NCI-H446 (cell line): ENCODE data around the gene ABI1.
"Not testable (repeated sequence)": the region's sequence is repeated elsewhere in the genome, so short reads cannot be mapped to it uniquely, and the experiment has no call there.

Experiments
- DNase-seq, 2 experiments: peaks; one replicate each; lab custom pipeline; 2025; lab: John Stamatoyannopoulos, UW

ABI1 gene

DNA sequence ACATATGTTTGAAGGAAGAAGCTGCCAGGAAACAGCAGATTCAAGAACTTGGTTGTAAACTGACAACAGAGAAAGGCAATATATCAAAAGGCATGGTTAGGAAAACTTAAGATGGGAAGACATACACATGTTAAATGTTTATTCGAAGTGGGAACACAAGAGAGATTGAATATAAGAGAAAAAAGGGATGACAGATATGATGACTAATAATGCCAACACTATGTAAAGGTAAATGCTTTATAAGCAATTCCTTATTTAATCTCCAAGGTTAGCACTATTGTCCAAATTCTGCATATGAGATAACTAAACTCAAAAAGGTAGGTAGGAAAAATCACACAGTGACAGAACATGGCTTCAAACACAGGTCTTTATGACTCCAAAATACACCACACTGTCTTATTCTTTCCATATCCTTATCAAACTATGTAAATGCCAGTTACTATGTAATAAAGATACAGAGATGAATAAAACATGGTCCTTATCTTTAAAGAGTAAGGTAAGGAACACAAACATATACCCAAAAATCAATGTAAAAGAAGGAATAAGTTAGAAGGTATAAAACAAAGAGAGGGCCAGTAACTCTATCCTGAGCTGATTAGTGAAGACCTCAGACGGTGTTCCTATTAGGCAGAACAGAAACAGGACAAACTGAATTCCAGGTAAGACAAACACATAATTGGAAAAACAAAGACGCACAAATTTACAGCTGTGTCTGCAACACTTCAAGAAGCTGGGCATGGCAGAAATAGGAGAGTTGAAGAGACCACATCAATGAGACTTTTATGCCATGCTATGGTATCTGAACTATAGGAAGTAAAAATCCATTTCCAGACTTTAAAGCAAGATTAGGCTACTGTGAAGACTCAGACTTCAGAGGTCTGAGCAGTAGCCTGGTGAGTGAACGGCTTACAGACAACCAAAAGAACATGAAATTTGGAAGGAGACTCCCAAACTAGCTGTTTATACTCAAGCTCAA, 56.1 kb downstream of the ABI1 start:
- DNase-seq: no peak

DNA sequence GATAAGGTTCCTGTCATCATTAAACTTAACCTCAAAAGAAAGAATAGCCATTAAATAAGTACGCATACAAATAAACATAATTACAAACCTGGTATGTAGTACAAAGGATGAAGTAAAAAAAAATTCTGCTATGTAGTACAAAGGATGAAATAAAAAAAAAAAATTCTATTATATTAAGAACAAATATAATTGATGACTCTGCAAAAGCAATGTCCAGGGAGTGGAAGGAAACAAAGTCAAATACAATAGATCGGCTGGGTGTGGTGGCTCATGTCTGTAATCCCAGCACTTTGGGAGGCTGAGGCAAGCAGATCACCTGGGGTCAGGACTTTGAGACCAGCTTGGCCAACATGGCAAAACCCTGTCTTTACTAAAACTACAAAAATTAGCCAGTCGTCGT, 56.9 kb downstream of the ABI1 start:
- DNase-seq: no peak

DNA sequence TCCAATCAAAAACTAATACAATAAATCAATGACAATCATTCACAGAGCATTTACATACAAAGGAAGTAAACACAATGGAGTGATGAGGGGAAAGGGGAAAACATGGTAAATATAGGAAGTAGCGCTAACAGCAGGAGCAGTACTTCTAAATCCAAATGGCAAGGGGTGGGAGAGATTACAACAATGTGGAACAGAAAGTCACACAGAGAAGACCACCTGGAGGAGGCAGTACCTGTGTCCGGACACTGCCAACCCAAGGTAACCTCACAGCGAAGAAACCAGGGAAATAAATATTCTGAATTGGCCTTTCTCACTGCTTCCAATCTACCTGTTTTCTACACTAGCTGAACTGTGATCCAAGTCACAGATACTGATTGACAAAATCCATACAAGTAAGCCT, 58.2 kb downstream of the ABI1 start:
- DNase-seq: no peak

DNA sequence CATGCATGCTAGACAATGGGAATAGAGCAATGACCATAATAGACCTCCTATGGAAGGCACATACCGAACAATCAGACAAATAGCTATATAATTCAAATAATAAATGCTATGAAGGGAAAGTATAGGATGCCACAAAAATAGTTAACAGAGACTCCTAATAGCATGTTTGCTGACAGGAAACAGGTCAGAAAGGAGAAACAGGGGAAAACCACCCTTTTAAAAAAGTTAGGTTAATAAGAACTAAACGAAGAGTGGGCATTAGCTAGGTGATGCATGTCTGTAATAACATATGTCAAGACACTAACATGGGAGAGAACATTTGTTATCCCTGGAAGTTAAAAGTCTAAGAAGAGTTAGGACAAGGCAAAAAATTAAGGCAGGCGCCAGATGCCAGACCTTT, 58.9 kb downstream of the ABI1 start:
- DNase-seq: no peak

DNA sequence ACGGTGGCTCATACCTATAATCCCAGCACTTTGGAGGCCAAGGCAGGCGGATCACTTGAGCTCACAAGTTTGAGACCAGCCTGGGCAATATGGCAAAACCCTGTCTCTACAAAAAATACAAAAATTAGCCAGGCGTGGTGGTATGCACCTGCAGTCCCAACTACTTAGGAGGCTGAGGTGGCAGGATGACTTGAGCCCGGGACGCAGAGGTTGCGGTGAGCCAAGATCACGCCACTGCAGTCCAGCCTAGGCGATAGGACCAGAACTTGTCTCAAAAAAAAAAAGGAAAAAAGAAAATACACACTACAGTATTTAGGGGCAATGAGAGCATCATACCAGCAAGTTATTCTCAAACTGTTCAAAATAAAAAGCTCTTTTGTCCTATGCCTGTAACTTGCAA, 59.5 kb downstream of the ABI1 start:
- no peak for DNase-seq

DNA sequence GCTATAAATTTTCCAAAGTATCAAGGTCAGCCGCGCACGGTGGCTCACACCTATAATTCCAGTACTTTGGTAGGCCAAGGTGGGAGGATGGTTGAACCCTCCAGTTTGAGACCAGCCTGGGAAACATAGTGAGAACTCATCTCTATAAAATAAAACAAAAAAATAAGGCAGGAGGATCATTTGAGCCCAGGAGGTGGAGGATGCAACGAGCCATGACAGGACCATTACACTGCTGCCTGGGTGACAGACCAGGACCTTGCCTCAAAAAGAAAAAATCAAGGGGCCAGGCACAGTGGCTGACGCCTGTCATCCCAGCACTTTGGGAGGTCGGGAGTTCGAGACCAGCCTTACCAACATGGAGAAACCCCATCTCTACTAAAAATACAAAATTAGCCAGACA, 60.3 kb downstream of the ABI1 start:
- DNase-seq: no peak

DNA sequence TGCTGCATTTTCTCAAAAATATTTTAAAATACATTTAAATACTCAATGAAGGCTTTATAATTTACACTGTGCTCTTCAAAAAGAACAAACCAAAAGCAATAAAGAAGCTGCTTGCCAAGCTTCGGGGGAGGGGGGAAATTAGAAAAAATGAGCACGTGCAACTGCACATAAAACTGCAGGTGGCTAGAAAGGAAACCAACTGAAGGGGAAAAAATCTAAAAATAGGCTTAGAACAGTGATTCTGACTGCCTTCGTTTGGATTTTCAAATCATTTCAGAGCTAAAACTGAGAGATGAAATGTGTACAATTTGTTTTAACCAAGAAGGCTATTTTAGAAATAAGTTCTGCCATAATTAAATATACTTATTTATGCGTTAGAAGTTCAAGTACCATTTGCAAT, 61.4 kb downstream of the ABI1 start:
- DNase-seq: no peak

DNA sequence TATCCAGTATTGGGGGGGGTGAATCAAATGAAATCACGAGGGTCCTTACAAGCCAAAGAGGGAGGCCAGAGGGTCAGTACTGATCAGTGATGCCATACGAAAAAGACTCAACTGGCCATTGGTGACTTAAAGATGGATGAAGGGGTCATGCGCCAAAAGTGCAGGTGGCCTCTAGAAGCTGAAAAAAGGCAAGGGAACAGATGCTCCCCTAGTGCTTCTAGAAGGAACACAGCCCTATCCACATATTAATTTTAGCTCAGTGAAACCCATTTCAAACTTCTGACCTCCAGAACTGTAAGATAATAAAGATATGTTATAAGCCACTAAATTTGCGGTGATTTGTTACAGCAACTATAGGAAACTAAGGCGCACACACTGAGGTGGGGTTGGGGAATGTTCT, 62.5 kb downstream of the ABI1 start:
- DNase-seq: no peak

DNA sequence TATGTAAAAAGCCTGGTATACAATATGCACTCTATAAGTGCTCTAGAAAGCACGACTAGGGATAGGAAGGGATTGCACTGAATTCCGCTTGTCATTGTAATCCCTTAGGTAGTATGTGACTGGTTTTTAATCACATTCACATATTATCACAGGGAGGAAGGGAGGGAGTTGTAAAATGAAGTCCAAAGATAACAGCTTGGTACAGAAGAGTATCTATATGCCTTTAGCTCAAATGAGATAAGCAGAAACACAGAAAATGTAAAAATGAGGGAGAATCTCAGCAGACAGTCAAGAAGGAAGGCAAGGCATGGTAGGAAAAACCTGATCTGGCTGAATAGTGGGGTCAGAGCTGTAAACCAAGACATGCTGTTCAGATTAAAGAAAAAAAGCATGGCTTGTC, 63.4 kb downstream of the ABI1 start:
- no peak for DNase-seq

DNA sequence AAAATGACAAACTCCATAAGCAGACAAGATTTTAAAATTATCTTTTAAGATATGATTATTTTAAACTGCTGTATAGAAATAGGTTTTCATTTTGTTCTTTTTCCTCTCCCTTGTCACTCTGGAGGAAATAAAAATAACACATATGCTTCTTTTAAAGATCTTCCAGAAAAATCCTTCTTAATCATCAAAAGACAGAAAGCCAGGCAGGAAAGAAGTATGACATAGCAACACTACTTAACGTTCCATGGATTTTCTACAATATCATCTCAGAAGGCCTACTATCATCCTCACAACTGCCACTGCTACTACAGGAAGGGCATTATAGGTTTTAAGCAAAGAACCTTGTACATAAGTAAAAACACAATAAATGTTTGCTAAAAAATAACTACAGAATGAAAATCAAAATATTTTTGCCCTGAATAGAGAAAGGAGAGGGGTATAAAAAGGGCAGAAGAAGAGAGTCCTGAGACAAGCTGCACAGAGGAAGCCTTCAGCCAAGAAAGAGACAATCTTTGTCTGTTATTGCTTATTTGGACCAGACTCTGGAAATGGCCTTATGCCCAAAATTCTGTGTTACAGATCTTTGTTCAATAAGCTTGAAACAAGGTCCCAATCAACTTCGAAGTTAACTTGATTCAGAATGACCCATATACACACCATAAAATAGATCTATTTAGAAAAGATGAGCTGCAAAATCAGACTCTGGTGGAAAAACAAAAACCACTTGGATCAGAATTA, 67.8 kb downstream of the ABI1 start:
- peak; percentile 9 to 30 for DNase-seq

DNA sequence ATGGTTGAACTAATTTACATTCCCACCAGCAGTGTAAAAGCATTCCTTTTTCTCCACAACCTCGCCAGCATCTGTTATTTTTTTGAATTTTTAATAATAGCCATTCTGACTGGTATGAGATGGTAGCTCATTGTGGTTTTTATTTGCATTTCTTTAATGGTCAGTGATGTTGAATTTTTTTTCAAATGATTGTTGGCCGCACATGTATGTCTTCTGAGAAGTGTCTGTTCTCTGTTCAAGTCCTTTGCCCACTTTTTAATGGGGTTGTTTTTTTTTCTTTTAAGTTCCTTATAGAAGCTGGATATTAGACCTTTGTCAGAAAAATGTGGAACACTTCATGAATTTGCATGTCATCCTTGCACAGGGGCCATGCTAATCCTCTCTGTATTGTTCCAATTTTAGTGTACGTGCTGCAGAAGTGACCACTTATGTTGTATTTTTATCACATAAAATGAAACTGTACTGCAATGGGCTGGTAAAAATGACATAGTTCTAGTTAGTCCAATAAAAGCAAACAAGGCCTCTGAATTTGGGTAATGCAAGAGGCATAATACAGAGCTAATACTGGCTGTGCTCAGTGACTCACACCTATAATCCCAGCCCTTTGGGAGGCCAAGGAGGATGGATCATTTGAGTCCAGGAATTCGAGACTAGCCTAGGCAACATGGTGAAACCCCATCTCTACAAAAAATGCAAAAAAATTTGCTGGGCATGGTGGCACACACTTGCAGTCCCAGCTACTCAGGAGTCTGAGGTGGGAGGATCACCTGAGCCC, 70.3 kb downstream of the ABI1 start:
- DNase-seq: no peak

DNA sequence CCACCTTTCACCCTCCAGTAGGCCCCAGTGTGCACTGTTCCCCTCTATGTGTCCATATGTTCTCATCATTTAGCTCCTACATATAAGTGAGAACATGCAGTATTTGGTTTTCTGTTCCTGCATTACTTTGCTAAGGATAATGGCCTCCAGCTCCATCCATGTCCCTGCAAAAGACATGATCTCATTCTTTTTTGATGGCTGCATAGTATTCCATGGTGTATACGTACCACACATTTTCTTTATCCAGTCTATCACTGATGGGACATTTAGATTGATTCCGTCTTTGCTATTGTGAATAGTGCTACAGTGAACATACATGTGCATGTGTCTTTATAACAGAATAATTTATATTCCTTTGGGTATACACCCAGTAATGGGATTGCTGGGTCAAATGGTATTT, 71.0 kb downstream of the ABI1 start:
- not testable (repeated sequence) for DNase-seq

DNA sequence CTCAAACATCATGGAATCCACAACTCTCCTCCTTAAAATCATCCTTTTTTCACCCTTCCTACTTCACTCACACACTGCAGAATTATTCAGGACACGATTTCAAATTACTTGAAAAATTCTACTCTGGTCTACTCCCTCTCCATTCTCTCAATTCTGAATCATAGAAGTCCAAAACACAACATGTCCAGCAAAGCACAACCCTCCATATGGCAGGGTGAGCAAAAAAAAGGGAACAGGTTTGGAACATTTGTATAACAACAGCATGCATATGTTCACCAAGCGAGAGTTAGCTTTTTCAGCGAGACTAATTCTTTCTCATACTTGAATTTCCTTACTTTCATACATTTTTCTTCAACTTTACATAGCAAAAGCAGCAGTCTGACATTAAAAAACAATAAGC, 73.4 kb downstream of the ABI1 start:
- peak in 1 of 2 experiments; percentile 20 for DNase-seq

DNA sequence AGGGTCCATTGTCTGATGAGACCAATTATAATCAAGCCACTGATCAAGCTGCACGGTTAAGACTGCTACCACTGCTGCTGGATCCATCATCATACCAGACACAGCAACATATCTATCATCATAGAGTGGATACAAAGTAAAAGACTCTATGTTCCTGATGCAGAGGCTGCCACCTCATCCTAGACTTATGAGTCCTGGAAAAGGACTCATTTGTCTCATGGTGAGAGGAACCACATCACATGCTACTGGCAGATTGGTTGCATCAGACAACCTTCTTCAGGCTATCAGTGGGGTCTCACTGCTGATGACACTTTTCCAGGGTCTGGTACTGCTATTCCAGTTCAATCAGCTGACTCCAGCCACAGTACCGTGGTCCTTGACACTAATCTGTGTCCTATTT, 79.0 kb downstream of the ABI1 start:
- DNase-seq: no peak

DNA sequence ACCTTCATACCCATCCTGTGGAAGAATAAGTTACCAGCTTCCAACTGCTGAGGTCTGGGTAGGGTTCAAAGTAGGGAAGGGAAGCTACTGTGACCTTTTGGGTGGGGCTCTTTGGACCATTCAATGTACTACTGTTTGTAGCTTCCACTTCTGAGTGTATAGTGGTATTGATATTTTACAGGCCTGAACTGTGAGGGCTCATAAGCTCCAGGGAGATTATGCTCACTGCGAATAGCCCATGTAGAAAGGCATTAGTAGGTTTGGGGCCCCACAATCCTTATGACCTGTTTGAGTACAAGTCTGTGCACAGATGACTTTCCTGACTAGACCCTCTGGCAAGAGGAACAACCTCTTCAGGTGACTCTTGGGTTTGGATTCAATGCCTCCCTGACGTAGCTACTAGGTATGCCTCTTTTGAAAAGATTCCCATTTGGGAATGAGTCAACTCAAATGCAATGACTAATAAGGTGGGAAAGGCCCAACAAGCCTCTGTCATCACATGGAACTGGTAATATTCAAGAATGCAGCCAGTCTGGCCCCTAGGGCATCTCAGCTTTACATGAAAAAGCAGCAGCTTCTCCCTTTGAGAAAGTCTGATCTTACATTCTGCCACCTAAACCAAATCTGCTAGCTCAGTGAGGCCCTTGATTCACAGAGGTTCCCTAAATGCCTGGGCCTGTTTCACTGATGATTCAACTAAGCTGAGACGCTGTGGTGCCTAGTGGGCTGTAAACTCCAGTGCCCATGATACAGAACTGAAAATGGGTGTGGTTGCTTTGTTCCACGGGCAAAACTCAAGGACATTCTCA, 79.8 kb downstream of the ABI1 start:
- DNase-seq: peak in 1 of 2 experiments; percentile 16

DNA sequence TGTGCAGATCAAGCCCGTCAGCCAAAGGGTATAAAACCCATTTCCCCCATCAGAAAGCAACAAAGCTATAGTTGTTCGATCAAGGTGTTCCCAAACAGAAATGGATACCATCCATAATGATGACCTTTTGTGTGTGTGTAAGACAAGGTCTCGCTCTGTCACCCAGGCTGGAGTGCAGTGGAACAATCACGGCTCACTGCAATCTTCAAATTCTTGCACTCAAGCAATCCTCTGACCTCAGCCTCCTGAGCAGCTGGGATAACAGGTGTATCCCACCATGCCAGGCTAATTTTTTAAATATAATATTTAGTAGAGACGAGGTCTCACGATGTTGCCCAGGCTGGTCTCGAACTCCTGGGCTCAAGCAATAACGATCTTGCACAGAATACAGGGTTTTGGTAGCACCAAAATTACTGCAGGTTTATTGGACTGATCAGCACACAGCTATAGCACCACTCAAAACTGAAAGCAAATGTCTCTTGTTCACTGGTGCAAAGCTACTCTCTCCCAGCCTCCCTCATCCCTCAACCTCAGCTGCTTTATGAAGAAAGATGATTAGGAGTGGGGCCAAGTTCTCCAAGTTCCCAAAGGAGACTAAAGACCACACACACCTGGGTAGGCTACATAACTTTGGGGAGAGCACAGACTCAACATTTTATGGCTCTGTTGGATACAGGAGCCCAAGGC, 80.5 kb downstream of the ABI1 start:
- no peak for DNase-seq

DNA sequence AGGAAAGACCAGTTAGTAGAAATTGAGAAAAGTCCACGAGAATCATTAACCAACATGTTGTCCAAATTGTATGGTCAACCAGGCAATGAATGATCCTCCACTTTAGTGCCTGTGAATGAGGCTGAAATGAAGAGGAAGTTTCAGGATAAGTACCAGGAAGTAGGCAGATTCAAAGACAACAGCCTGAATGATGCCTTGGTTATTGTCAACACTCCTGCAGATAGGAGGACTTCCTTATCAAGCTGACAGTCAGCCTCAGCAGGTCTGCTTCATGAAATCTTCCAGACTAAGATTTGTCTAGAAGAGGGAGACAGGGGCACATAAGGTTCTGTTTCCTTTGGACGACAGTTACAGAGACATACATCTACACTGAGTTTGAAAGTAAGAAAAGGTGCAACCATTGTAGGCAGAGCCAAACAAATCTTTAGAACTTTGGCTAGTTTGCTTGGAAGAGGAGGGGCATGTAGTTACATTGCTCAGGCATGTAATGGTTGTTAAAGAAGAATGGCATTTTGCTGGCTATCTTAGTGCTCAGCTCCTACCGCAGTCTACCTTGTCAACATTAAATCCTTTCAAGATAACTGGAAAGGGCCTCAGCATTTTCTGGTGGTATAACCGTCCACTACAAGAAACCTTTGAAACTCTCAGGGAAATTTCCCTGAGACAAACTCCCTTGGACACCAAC, 81.4 kb downstream of the ABI1 start:
- no peak for DNase-seq

DNA sequence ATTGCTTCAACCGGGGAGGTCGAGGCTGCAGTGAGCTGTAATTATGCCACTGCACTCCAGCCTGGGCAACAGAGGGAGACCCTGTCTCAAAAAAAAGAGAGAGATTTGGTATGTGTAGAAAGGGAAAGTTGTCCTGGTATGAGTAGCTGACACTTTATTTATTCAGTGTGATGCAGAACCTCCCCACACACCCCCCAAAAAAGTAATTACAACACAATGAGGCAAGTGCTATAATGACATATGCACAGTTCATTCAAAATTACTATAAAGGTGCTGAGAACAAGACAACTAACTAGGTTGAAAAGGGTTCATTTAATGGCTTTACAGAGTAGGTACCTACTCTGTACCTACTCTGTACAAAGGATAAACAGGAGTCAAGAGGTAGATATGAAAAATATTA, 83.1 kb downstream of the ABI1 start:
- DNase-seq: no peak

DNA sequence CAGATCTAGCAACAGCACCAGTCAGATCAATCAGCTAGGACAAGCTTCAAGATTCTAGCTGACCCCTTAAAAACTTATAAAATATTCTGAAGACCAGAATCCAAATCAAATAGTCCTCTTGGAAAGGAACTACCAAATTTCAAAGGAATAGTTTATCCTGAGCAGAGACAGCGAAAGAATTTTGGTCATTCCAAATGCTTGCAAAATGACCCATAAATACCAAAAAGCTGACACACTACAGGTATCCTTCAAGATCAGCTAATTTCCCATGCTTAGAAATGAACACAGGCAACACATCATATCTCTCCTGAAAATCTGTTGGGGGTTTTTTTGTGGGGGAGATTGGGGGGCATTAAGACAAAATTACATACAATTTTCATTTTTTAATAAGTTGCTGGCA, 84.5 kb downstream of the ABI1 start:
- no peak for DNase-seq

DNA sequence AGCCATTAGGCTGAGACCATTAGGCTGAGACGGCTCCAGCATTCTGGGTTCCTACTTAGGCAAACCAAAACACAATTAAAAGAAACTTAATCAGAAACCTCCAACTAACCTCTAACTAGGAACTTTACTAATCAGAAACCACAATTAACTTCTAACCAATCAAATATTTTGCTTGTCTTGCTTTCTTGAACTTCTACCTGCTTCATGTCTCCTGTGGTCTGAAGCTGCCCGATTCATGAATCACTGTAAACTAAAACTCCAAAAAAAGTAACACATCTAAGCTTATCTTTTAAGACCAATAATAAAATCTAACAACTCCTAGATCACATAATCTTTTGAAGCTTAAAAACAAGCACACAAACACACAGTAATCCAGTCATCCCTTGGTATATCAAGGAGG, 87.1 kb downstream of the ABI1 start:
- no peak for DNase-seq
